Activated CD8-positive, alpha-beta memory T cell treated with anti-CD3 and anti-CD28 coated beads for 4 hours (primary cell): Measurements from ENCODE around the gene PIKFYVE.
A peak's percentile ranks its signal among the peaks of the same experiment; 100 is the strongest.
"Not testable (repeated sequence)": the region's sequence is repeated elsewhere in the genome, so short reads cannot be mapped to it uniquely, and the experiment has no call there.

ENCODE experiments used
- DNase-seq, 2 donors: peaks; one replicate each; pipeline ENCODE4 v3.0.0-alpha.2; 2020; ENCODE audit warnings: low read depth in 2 of 2

Gene PIKFYVE

DNA sequence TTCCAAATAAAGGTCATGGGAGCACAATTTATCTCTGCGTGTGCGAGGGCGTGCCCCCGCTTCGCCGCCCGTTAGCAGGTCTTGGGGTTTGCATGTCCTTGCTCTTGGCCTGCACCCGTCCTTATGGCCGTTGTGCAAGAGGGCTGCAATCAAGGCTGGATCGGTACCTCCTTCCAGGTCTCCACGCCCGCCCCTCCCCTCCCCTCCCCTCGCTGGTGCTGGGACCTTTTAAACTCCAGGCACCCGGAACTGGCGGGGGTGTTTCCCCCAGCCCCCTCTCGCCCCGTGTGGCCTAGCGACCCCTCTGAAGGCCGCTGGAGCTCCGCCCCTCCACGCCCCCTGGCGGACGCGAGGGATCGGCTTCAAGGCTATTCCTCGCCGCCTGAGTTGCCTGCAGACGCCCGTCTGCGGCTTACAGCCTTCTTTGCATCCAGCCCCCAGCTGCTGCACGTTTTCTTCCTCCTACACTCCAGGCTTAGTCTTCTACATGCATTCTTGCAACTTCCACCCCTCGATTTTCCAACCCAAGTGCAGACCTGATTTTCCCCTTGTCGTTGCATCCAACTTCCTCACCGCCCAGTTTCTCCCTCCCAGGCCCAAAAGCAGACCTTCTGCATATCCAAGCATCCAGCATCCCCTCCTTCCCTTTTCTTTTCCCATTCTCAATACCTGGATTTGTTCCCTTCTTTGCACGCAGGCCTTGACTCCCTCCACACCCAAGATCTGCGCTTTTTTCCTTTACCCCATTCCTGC, 11.8 kb upstream of the PIKFYVE start:
- peak; percentile 52 to 58 for DNase-seq

DNA sequence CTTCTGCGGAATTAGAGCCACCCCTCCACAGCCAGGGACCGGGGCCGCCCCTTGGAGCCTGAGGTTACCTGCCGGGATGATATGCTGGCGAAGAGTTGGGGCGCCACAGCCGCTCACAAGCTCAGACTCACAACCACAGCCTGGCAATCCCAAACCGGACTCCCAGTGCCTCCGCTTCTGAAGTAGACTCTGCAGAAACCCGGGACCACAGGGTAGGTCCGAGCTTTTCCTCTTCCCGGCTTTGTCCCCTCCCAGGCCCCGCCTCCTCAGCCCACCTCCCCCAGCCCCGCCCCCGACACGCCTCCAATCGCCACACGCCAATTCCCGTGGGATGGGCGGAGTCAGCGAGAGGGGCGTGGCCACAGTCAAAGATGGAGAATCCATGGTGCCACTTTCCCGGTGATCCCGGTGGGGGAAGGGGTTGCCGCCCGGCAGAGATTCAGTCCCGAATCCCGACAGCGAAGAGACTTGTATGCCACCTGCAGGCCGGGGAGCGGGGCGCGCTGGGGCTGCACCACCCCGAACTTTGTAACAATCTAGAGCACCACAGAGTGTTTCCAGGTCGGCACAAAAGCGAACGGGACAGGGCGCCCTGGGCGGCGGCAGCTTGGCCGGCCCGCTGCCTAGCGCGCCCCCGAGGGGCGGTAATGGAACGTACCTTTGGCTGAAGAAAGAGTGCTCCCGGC, 11.0 kb upstream of the PIKFYVE start, which contains the start of gene IDH1:
Gene IDH1 (minus strand): TSS at position 201 of the 686 bp plus-strand sequence. CDS start 3,520 bp downstream, outside the sequence.
- DNase-seq, result peak; percentile 82 to 83

DNA sequence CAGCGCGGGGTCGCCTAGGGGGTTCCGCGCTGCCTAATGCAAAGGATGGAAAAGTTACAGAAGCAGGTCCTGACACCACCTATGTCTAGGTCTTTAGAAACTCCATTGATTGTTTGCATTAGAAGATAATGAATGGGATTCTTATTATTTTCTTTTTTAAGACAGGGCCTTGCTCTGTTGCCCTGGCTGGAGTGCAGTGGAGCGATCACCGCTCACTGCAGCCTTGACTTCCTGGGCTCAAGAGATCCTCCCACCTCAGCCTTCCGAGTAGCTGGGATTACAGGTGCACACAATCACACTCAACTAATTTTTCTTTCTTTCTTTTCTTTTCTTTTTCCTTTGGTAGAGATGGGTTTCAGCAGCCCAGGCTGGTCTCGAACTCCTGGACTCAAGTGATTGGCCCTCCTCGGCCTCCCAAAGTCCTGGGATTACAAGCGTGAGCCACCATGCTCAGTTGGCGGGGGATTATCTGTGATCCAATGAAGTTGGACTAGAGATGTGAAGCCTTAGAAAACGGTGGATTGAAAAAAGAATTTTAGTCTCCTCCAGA, 10.4 kb upstream of the PIKFYVE start:
- DNase-seq, result no peak

DNA sequence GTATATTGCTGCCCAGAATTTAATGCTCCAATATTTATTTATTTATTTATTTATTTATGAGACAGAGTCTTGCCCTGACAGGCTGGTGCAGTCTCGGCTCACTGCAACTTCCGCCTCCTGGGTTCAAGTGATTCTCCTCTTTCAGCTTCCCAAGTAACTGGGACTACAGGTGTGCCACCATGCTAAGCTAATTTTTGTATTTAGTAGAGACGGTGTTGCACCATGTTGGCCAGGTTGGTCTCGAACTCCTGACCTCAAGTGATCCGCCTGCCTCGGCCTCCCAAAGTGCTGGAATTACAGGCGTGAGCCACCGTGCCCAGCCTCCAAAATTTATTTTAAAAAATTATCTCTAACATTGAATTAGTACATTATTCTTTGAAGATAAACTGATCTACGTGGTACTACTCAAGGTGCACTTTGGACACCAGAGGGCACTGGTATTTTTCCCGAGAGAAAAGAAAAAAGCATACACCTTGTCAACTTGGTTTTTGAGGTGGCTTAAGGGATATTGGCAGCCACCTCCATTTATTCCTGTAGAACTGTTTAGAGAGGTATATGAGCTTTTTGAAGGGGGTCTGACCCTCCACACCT, 9.8 kb upstream of the PIKFYVE start:
- DNase-seq, result no peak

DNA sequence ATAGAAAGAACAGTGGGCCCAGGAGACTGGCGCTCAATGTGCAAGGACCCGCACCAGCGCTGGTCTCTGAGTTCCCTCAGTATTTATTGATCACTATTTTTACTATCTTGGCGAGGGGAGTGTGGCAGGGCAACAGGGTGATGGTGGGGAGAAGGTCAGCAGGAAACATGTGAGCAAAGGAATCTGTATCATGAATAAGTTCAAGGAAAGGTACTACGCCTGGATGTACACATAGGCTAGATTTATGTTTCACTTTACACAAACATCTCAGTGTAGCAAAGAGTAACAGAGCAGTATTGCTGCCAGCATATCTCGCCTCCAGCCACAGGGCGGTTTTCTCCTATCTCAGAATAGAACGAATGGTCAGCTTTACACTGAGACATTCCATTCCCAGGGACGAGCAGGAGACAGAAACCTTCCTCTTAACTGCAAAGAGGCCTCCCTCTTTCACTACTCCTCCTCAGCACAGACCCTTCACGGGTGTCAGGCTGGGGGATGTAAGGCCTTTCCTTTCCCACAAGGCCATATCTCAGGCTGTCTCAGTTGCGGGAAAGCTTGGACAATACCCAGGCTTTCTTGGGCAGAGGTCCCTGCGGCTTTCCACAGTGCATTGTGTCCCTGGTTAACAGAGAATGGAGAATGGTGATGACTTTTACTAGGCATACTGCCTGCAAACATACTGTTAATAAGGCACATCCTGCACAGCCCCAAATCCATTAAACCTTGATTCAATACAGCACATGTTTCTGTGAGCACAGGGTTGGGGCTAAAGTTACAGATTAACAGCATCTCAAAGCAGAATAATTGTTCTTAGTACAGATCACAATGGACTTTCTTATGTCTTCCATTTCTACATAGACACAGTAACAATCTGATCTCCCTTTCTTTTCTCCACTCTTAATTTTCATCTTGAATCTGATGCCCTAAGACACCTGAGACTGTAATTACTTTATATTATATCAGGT, 8.9 kb upstream of the PIKFYVE start:
- DNase-seq, result not testable (repeated sequence)

DNA sequence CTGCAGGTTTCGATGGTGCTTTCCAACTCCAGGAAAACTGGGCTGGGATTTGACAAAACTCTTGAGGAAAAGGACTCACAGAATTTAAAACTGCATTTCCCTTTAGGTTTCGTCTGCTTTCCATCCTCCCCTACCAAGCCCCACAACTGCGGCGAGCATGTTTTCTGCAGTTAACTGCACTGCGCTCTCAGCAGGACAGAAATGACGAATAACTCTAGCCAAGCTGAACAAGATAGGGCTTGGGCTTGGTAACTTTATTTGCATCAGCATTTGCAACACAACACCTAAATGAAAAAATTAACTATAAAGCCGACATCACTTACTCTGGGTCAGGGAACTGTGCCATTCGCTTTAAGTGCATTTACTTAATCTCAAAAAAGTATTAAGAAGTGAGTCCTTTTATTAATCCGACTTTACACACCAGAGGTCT, 669 bp upstream of the PIKFYVE start:
- peak in 1 of 2 donors; percentile 11 for DNase-seq

DNA sequence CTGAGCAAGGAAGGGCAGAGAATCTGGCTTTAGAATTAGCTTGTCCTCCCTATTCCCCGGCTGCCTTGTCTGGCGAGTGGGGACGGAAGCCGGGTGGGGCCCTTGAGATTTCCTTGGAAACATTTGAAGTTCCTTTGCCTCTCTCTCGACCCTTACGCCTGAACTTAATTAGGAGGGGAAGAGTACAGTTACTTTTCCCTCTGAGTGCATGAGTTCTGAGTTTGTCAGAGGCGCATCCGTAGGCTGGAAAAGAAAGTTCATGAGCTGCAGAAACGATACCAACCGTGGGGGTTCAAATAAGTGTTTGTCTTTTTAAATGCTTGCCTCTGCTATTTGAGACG, 468 bp downstream of the PIKFYVE start:
- no peak for DNase-seq

DNA sequence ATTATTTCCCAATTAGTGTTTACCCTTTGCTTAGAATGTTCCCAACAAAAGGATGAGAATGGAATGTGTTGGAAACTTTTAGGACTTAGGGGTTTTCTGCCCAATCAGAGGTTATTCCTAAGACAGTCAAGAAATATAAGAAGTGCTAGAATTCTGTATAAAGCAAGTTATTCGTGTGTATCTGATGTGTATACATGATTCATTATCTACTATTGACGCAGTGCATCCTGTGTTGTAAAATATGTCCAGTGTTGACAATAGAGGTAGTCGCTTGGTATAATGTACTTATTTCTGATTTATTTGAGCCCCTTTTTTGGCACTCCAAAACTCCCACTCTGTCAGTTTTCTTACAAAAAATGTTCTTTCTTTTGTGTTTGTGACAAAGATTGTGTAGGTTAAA, 881 bp downstream of the PIKFYVE start:
- DNase-seq, result no peak

DNA sequence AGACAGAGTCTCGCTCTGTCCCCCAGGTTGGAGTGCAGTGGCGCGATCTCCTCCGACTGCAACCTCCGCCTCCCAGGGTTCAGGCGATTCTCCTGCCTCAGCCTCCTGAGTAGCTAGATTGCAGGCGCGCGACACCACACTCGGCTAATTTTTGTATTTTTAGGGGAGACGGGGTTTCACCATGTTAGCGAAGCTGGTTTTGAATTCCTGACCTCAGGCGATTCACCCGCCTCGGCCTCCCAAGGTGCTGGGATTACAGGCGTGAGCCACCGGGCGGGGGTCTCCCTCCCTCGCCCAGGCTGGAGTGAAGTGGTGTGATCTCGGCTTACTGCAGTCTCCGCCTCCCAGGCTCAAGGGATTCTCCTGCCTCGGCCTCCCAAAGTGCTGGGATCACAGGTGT, 1.5 kb downstream of the PIKFYVE start:
- not testable (repeated sequence) for DNase-seq

DNA sequence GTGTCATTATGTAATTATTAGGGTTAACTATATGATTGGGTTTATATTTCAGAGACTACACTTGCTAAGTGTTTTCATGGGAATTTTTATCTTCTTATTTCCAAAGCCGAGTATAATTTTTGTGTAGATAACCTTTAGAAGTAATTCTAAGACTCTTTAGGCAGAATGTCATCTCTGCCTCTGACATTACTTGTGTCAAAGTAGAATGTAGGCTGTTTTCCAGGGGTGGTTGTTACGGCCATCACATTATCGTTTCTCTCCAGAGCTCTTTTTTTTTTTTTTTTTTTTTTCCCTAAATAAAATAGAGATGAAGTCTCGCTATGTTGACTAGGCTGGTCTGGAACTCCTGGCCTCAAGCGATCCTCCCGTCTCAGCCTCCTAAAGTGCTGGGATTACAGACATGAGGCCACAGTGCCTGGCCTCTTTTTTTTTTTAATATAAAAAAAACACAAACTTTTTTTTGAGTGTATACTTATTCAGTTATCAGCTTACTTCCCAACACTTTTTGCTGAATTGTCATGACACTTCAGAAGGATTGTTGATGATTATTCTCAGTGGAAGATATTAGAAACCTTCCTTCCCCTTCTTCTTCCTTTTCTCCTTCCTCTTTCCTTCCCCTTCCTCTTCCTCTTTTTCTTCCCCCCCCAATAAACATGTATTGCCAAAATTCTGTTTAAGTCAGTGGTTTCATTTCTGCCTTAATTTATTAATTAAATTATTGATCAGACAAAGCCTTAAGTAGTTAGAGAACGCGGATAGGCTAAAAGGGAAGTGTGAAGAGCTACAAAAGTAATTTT, 2.3 kb downstream of the PIKFYVE start:
- DNase-seq, result no peak

DNA sequence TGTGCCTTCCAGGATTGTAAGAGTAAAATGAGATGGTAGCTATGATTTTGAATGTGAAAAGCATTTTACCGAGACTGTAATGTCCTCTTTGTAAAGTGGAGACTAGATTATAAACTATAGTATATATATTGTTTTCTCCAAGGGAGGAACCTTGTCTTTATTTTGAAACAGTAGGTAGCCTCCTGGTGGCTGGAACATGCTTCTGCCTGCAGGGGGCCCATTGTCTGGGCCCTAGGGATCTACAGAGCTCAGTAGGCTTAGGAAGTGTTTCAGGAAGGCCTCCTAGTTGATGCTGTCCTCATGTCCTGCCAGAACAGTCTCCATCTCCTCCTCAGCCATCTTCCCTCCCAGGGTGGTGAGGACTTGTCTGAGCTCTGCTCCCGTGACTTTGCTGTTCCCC, 3.0 kb downstream of the PIKFYVE start:
- no peak for DNase-seq

DNA sequence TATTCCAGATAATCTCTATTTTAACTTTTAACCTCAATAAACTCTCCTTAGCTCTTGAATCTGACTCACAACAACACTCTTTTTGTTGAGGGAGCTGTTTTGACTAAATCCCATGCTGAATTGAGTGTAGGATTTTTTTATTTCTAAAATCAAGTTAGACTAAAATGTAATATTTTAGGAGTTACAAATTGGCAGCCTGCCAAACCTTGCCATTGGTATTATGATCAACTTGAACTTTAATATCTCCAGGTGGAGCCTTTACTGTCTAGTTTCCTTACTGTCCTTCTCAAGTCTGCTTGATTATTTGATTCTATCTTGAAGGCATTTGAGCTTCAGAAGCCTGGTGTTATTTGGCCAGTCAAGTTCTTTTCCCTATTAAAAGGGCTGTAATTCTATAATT, 8.7 kb downstream of the PIKFYVE start:
- DNase-seq, result no peak

DNA sequence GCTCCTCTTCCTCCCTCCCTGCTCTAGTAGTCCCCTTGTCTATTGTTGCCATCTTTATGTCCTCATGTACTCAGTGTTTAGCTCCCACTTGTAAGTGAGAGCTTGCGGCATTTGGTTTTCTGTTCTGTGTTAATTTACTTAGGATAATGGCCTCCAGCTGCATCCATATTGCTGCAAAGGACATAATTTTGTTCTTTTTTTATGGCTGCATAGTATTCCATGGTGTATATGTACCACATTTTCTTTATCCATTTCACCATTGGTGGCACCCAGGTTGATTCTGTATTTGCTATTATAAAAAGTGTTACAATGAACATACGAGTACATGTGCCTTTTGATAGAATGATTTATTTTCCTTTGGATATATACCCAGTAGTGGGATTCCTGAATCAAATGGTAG, 12.5 kb downstream of the PIKFYVE start:
- DNase-seq, result no peak

DNA sequence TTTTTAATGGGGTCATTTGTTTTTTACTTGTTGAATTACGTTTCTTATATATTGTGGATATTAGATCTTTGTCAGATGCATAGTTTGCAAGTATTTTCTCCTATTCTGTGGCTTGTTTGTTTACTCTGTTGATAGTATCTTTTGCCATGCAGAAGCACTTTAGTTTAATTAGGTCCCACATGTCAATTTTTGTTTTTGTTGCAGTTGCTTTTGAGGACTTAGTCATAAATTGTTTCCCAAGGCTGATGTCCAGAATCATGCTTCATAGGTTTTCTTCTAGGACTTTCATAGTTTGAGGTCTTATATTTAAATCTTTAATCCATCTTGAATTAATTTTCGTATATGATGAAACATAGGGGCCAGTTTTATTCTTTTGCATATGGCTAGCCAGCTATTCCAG, 13.2 kb downstream of the PIKFYVE start:
- DNase-seq, result no peak

DNA sequence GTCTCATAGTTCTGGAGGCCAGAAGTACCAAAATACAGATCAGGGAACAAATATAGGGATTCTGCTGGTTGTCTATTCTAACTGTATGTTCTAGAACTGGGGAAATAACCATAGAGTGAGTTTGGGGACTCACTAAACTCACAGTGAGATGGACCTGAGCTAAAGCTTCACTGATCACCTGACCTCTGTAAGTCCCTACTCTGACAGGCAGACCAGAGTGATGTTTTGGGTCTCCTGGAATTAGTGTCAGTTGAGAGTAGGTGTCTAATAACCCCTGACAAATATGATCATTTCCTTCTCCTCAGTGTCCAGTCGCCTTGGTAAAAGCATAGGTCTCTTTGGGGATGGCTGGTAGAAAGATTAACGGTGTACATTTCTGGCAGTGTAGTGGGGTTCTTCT, 14.2 kb downstream of the PIKFYVE start:
- no peak for DNase-seq

DNA sequence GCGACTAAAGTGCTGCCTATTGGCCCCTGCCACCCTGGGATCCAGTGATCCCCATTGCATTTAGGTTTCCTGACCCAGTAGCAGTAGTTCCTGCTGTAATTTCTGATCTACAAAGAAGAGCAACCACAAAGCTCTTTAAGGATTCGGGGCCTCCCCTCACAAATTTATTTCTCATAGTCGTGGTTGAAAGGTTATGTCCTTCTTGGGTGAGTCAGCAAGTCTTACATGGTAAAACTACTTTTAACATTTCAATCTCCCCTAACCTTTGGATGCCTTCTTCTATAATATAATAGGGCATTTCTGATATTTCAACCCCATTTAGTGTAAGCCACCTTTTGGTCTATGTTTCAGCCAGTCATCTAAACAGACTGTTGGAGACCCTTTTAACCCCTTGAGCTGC, 14.9 kb downstream of the PIKFYVE start:
- DNase-seq, result no peak

DNA sequence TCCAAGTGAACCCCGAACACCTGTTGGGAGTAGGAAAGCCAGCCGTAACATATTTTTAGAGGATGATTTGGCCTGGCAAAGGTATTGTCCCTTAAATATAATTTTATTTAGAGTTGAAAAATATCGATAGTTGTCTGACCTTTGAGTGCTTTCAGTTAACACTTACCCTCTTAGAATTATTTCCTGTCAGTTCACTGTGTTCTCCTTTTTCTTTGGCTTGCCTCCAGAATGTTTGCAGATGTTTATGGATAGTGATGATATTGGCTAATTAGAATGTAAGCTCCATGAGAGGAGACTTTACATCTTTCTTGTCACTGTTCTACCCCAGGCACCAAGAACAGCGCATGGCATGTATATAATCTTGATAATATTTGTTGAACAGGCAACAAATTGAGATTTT, 19.8 kb downstream of the PIKFYVE start:
- no peak for DNase-seq

DNA sequence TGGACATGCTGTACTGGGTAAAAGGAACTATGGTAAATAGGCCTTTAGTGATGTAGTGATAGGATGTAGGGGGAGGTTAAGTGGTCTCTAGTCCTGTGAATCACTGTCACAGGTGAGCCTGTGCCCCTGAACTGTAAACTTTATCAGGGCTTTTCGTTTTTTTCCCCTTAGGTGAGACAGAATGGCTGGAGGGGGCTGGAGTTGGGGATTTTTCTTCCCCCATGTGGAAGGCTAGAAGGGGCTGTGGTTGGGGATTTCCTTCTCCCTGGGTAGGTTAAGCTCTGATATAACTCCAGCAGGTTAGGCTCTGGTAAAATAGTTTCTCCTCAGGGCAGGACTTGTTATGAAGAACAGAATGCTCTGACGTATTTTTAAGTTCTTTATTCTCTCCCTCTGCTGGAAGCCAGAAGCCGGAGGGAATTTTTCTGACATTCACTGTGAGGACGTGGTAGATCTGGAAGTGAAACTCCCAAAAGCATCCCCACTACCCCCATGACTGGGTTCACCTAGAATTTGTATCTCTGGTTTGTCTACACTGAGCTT, 28.5 kb downstream of the PIKFYVE start:
- DNase-seq, result no peak

DNA sequence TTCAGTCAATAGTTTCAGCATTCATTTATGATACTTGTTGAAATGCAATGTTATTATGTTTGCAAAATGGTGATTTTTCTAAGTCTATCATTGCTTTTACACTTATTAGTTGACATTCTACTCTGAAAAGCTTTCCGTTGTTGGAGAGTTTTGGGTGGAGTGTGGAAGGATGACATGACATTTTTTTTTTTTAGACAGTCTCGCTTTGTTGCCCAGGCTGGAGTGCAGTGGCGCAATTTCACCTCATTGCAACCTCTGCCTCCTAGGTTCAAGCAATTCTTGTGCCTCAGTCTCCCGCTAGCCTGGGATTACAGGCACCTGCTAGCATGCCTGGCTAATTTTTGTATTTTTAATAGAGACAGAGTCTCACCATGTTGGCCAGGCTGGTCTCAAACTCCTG, 29.8 kb downstream of the PIKFYVE start:
- no peak for DNase-seq

DNA sequence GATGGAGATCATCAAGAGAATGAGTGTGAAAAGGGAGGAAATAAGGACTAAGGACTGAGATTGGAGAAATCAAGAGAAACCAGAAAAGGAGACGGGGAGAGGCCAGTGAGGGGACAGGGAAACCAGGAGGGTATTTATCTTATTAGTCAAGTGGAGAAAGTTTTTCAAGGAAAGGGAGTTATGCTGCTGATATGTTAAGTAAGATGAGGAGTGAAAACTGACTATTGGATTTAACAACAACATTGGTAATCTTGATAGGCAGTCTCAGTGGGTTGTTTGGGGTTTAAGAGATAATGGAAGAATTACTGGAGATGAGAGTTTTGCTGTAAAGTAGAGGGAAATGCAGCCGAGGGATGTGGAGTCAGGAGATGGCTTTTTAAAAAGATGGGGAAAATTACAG, 30.6 kb downstream of the PIKFYVE start:
- DNase-seq, result no peak
